GM06990 (cell line): ENCODE measurements around the gene THOC6.

Experiments
- DNase-seq: peaks from one replicate; pipeline ENCODE4 v3.0.0-alpha.2; 2011; ENCODE audit not compliant: insufficient read length; ENCODE audit errors: extremely low read depth
- H3K27me3 ChIP-seq: replicated peaks from 2 replicates; pipeline ENCODE4 v1.6.0; 2011; ENCODE audit warnings: low read length; ENCODE audit not compliant: control insufficient read depth, insufficient read depth
- H3K36me3 ChIP-seq: 2 replicates; pipeline ENCODE4 v1.5.1; 2011; ENCODE audit warnings: low read length; ENCODE audit not compliant: control insufficient read depth, insufficient read depth
- H3K4me3 ChIP-seq: replicated peaks from 2 replicates; pipeline ENCODE4 v1.5.1; 2011; ENCODE audit warnings: low read depth, mild to moderate bottlenecking, control low read depth, low read length
- CTCF ChIP-seq: IDR thresholded peaks from 2 replicates; pipeline ENCODE4 v1.5.1; 2011; ENCODE audit warnings: low read length, control low read depth, mild to moderate bottlenecking, inconsistent platforms; ENCODE audit not compliant: insufficient read depth, poor library complexity, severe bottlenecking

THOC6 gene

GRCh38 chr16:2987833-2988232 lies 36.0 kb upstream of the THOC6 start:
- no peak overlapping the region for H3K4me3 ChIP-seq
- no peaks in the 10 kb centered on the region for H3K36me3 ChIP-seq
- no peak for TF ChIP-seq CTCF
- no peak for DNase-seq
- H3K27me3 ChIP-seq = peaks cover 1% of the 10 kb centered on the region

- TF ChIP-seq CTCF = no peak
- DNase-seq = no peak
- peaks cover 1% of the 10 kb centered on the region for H3K27me3 ChIP-seq
- H3K36me3 ChIP-seq = no peaks in the 10 kb centered on the region
- H3K4me3 ChIP-seq = no peak overlapping the region
These were observed 35.2 kb upstream of the THOC6 start for GRCh38 chr16:2988590-2989099.

GRCh38 chr16:2990891-2991290 lies 32.9 kb upstream of the THOC6 start:
- Histone ChIP-seq H3K27me3 (no peaks in the 10 kb centered on the region; the same call in 1 of the 2 replicates), H3K36me3 (no peaks in the 10 kb centered on the region), H3K4me3 (no peak overlapping the region)
- no peak for DNase-seq
- no peak for TF ChIP-seq CTCF

DNA sequence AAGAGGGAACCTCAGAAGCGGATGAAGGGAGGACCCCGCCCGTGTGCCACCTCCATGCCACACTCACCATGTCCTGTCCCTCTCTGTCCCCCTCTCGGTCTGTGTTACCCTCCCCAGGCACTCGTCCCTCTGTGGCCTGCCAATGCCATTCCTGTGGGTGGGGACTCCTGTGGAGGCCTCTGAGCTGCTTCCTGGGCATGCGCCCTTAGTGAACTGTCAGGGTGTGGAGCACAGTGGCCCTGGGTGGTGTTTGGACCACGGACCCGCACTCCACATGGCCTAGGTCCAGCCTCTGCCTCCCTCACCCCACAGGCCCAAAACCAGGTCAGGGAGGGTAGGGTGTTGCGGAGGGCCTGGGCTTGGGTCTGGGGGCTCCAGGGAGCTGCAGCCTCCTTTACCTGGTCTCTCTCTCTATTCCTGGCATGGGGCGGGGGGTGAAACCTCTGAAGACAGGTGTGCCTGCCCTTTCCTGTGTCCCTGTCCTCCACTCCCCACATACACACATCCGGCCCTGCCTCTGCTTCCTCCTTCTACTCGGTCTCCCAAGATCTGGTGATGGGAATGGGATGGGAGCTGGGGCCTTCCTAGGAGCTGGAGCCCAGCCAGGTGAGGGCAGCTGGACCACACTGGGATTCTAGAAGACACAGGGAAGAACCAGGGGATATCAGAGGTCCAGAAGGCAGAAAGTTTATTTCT lies 32.1 kb upstream of the THOC6 start:
- H3K27me3 ChIP-seq = no peaks in the 10 kb centered on the region; the same call in 1 of the 2 replicates
- H3K36me3 ChIP-seq = no peaks in the 10 kb centered on the region

GRCh38 chr16:2992383-2993081 lies 31.3 kb upstream of the THOC6 start:
- DNase-seq = no peak
- Histone ChIP-seq H3K36me3 (no peaks in the 10 kb centered on the region), H3K27me3 (no peaks in the 10 kb centered on the region; the same call in 1 of the 2 replicates), H3K4me3 (no peak overlapping the region)
- TF ChIP-seq CTCF = no peak

More for the DNA sequence above, 32.1 kb upstream of the THOC6 start:
- no peak for DNase-seq
- TF ChIP-seq CTCF = no peak
- H3K4me3 ChIP-seq = no peak overlapping the region
